DMS53 treated with DMSO at 0.1 percent for 48 hours (cell line): ENCODE data around the gene SCAF4.
A peak's percentile ranks its signal among the peaks of the same experiment; 100 is the strongest.
"Not testable (repeated sequence)": the region's sequence is repeated elsewhere in the genome, so short reads cannot be mapped to it uniquely, and the experiment has no call there.

ENCODE experiments used
- DNase-seq: peaks from one replicate; lab custom pipeline; 2025; ENCODE audit not compliant: unreplicated experiment; lab: John Stamatoyannopoulos, UW

SCAF4 gene

DNA sequence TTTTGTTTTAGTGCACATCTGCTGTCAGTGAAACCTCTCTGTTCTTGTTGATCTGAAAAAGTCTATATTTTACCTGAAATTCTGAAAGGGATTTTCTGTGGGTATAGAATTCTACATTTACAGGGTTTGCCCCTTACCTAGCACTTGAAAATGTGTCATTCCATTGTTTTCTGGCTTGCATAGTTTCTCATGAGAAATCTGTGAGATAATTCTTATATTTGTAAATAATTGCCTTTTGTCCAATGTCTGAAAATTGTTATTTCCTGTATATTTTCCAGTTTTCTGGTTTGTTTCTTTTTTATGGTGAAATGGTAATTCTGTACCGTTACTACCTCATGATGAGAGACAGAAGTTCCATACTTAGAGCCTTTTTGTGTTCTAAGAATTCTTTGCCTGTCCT lies 11.8 kb upstream of the SCAF4 start:
- no peak for DNase-seq

DNA sequence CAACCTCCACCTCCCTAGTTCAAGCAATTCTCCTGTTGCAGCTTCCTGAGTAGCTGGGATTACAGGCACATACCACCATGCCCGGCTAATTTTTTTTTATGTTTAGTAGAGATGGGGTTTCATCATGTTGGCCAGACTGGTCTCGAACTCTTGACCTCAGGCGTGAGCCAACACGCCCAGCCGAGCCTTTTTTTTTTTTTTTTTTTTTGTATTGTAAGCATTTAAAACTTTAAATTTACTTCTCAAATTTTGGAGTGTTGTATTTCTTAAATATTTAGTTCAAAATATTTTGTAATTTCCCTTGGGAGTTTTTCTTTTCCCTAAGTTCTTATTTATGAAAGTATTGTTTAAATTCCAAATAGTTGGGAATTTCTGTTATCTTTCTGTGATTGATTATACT lies 9.2 kb upstream of the SCAF4 start:
- DNase-seq = no peak

DNA sequence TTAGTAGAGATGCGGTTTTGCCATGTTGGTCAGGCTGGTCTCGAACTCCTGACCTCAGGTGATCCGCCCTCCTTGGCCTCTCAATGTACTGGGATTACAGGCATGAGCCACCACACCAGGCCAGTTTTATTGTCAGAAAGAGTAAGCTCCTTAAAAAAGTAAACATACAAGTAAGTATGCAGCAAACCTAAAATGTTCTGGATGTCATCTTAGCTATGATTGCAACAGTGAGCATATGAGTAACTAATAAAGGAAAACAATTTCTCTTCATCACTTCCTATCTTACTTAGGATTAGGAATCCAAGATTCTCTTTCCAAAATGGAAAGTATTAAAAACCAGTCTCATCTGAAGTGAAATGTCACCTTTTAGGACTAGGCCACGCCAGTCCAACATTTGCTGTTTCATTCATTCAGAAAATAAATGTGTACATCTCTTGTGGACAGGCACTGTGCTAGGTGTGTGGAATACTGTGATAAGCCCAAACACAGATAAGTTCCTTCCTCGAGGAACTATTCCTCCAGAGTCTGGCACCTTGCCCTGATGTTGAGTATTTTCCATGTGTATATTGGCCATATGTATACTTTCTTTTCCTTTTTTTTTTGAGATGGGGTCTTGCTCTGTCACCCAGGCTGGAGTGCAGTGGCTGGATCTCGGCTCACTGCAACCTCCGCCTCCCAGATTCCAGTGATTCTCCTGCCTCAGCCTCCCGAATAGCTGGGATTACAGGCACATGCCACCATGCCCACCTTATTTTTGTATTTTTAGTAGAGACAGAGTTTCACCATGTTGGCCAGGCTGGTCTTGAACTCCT lies 5.9 kb upstream of the SCAF4 start:
- DNase-seq = not testable (repeated sequence)

DNA sequence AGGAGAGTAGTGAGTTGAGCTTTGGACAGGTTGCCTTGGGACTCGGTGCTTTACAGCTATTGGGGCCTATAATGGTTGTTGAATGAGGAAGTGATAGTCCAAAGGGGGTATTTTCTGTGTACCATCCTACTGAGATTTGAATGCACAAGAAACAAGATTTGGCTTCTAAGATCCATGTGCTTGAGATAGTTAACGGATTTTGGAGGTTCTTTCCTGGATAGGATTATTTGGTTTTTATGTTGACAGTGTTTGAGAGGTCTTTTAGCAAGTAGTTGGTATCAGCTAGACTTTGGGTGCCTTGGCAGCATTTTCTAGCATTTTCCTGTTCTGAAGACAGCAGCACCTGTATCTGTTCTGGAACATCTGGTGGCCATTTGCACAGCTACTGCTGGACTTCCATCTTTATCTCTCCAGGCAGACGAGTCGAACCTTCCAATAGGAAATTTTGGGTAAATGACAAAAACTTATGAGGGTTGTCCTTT lies 3.6 kb upstream of the SCAF4 start:
- no peak for DNase-seq

DNA sequence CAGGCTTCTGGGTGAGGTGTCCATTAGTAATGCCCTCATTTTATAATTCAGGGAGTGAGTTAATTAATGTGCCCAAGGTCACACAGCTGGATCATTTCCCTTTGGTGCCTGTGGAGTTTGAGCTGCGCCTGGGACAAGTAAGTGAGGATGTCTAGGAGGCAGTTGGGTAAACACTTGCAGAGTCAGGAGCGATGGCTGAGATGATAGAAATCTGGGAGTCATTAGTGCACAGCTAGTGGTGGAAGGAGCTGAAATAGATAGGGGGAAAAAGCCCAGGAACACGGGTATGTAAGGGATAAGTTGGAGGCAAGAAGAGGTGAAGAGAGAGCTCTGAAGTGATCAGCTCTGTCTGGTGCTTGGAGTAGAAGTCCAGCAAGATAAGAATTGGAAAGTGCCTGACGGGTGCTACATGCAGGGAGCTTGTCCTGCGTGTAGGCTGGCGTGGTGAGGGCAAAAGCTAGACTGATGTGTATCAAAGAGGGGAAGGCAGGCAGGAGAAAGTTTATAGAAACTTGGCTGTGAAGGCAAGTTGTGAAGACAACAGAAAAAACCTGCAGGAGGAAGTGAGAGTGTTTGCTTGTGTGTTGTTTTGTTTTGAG lies 1.7 kb upstream of the SCAF4 start:
- DNase-seq = no peak

DNA sequence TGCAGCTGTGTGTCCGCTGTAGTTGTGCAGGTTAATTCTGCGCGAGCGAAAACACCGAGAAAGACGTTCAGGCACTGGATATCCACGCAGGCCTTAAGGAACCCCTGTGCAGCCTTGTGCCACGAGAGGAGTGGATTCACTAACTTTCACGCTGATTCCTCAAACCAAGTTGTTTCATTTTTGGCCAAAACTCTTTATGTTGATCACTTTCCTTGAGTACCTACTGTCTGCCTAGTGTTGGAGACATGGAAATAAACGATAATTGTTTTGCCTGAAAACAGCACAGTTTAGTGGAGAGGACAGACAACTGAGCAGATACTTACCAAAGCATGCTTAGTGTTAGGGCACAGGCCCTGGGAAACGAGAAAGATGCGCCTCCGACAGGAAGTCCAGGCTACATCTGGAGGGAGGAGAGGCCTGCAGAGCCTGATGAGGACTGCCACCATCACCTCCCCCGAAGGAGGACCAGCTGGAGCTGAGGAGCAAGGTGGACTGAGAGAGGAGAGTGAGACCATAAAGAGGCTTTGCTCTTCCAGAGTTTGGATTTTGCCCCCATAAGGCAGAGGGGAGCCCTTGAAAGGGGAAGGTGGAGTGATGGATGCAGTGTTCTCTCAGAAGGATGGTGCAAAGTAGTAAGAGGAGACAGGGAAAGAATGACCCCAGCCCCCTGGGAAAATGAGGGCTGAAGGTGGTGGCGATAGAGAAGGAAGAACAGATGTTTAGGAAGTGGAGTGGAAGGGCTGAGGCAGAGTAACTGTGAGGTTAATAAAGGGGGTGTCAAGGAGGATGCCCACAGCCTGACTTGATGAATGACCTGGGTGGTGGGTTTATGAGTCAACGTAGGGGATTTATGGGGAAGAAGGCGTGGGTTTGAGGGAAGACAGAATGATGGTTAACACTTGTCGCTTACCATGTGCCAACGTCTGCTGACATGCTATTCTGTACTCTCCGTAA lies 956 bp upstream of the SCAF4 start:
- DNase-seq = peak; percentile 31

DNA sequence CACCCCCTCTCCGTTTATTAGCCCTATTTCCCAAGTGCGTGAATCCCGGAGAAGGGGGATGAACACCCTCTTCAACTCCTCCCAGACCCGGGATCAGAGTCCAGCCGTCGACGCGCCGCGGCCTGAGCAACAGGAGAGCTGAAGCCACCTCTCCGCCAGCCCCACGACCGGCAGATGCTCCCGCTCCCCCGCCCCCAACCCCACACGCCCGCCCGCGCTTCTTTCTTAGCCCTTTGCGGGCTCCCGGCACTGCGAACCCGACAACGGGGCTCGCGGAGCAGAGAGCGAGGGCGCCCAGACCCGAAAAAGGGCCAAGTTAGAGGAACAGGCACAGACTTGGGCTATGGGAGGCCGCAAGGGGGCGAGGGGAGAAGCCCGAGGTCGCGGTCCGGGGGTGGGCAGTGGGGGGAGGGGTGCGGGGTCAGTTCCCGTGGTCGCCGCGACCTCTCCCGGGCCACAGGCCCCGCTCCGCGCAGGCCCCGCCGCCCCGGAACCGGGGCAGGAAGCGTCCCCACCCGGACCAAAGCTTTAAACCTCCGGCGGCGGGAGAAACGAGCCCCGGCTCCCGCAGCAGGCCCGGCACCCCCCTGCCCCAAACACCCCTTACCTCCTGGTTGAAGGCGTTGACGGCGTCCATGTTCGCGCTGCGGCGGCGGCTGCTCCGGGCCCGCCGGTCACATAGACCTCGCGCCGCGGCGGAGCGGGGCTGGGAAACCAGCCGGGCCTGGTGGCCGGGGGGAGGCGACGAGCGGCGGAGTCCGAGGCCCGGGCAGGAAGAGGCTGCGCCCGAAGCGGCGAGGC lies 662 bp downstream of the SCAF4 start:
- no peak for DNase-seq

DNA sequence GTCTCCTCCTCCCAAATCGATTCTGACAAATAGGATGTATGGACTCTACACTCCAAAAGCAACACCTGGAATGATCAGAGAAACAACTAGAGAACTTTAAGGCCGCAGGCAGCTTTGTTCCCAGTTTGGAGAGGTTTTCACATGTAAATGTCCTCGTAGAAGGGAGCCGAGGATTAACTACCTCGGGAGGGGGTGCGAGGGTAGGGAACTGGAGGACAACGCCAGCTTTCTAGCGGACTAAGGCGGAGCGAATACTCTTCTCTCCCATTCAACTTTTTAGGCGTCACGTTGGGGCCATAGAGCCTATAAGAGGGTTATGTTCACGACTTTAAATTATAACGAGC lies 1.2 kb downstream of the SCAF4 start:
- no peak for DNase-seq

DNA sequence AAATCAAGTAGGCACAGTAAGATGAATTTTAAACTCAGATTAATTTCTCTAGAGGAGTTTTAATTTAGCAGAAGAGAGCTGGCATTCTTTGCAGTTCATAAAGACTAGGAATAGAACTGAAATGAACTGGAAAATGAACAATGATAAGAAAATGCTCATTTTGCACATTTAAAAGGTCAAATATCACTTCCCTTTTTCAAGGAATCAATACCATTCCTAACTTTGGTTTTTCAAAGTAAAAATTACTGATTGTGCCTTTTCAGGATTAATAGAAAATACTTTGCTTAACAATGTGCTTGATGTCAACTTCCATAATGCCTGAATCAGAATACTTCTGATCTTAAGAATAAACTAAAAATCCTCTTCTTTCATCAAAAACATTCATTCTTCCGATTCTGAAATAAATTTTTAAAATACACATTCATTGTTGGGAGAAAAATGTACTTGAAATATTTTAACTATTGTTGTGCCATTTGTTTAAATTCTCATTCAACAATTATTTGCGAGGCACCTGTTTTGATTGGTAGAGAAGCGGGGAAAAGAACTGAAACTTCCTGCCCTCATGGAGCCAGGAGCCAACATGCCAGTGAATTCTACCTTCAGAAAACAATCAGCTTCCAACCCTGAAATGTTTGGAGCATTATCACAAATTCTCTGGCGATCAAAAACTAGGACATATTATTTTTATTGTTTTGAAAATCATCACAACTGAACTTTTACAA lies 2.1 kb downstream of the SCAF4 start:
- no peak for DNase-seq

DNA sequence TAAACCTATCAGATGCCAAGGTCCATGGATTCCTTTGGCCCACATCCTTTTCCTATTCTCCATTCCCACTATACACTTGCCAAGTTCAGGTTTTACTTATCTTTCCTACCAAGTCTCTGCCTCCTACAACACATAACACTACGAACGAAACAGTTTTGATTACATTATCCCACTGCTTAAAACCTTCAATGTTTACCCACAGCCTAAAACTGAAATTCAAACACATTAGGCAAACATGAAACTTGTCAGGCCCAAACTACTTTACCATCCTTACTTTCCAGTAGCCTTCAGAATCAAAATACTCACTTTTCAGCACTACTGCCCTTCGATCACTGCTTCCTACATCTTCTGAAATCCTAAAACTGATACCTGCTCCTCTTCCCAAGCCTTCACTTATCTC lies 3.0 kb downstream of the SCAF4 start:
- no peak for DNase-seq

DNA sequence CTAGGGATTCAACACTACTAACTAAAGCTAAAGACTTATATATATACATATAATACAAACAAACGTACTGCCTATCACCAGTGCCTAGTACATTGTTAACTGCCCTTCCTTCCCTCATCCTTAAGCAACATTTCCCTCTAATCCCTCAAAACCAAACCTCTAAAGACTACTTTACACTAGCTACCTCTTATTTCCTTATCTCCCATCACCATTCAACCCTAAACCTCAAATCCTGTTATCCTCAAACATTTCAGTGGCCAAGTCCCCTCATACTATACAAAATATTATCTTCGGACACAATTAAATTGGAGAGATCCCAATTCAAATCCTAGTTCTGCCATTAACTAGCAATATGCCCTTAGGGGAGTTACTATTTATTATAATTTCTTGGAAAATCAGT lies 3.7 kb downstream of the SCAF4 start:
- no peak for DNase-seq

DNA sequence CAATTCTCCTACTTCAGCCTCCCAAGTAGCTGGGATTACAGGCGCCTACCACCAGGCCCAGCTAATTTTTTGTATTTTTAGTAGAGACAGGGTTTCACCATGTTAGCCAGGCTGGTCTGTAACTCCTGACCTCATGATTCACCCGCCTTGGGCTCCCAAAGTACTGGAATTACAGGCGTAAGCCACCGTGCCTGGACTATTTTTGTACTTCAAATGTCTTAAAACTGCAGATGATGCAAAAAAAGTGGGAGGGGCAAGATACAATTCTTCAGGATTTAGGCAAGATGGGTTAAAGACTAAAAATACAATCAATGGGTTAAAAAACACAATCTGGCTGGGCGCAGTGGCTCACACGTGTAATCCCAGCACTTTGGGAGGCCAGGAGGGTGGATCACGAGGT lies 4.7 kb downstream of the SCAF4 start:
- DNase-seq = no peak

DNA sequence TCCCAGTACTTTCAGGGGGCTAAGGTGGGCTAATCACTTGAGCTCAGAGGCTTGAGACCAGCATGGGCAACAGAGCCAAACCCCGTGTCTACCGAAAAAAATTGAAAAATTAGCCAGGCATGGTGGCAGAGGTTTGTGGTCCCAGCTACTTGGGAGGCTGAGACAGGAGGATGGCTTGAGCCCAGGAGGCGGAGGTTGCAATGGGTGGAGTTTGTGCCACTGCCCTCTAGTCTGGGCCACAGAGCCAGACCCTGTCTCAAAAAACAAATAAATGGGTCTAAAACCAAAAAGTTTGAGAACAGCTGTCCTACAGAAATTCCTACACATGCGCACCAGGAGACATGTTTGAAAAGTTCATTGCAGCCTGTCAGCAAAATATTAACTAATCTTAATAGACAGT lies 5.5 kb downstream of the SCAF4 start:
- DNase-seq = no peak

DNA sequence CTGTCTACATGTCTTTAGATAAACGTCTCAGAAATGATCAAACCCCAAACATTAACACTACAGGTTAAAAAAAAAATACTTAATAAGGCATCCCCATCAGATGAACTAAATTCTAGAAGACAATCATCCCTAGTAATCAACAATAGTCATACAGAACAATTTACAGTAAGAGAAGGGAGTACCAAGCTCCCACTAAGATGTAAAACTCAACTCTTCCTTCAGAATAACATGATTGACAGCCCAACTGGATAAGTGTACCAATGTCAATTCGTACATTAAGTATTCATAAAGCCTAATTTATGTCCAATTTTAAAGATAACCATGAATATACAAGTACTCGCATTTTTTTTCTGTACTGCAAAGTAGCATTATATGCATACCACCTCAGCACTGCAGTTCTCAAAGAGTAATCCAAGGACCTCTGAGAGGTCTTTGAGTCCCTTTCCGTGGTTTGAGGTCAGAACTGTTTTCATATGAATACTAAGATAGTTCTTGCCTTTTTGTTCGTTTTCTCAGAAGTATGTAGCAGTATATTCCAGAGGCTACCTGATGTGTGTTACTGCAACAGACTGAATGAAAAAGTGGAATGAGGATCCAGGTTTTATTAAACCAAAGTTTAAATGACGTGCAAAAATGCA lies 6.6 kb downstream of the SCAF4 start:
- no peak for DNase-seq

DNA sequence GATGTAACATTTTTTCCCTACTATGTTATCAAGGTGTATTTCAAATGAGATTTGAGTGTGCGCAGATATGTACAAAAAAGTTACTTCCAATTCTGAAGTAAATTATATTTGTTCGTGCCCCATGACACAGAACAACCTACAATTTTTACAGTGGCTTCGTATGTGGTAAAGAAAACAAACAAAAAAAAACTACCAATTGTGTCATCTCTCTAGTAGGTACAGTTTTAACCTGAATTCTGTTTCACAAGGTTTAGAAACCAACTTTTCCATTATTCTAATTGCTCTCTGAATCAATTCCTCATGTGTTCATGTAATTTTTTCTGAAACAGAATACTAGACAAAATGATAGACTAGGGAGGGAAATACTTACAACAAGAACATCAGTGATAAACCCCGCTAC lies 7.4 kb downstream of the SCAF4 start:
- DNase-seq = no peak

DNA sequence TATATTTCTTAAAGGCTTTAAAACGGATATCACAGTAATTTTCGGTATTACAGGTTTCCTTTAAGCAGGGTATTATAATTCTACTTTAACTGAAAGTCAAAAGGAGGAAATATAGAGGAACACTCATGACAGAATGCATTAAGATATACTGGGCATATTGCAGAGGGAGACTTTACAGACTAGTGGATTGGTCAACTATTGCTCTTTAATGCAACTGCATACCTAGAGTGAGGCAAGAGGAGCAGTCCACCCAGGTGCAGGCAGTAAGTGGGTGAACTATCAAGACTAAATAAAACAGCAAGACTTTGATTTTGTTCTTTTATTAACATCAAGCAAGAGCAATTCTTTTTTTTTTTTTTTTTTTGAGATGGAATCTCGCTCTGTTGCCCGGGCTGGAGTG lies 10.5 kb downstream of the SCAF4 start:
- DNase-seq = no peak

DNA sequence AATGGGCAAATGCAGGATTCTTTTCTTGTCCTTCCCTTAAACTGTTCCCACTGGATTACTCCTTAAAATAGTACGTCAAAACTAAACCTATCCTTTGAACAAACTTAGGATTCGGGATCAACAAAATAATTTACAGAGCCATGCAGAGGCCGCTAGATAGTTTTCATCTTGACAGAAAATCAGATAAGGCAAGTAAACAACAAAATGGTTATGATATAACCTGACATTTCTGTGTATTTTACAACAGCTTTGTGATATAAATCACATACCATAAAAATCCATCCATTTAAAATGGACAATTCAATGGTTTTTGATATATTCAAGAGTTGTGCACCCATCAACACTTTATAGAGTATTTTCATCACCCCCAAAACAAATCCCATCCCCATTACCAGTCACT lies 11.2 kb downstream of the SCAF4 start:
- no peak for DNase-seq

DNA sequence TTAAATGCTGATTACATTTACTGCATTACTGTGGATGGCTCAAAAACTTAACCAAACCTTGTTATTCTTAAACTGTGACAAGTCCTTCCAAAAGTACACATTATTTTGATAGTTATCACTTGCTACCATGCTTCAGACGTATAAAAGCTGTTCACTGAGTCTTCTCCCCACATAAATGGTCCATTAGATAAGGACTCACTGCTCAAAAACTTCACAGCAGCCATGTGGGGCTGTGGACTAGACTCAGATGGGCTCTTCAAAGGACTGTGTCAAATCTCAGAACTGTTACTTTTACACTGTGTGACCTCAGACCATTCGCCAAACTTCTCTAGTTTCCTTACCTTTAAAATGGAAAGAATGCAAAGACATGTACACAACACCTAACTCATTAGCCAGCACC lies 11.6 kb downstream of the SCAF4 start:
- DNase-seq = no peak

DNA sequence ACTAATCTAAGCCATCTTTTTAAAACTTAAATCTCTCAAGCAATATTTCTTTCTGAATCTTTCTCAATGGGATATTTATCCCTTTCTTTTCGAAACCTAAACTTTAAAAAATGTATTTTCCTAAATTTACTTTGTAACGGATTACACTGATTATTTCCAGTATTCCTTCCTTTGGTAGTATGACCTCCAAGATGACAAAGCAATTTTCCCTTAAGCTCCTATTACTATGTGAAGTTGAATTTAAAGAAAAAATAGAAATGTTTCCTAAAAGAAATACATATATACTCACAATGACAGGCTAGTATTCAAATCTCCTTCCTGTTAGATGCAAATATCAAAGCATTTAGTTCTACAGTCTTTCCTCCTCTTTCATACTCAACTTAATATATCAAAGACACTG lies 15.8 kb downstream of the SCAF4 start:
- no peak for DNase-seq
